Muscle of leg (tissue), 16 donors: ENCODE measurements around the gene NR2F1. TPM values are rescaled to one million over a fixed set of nuclear protein-coding genes. Genes with fewer than 3 reads are reported as not detected.
"Not testable (repeated sequence)": the region's sequence is repeated elsewhere in the genome, so short reads cannot be mapped to it uniquely, and the experiment has no call there.

Experiments
- DNase-seq: peaks from one replicate; pipeline ENCODE4 v3.0.0; 2013
- H3K27ac ChIP-seq: one replicate; pipeline ENCODE4 v1.5.1; 2013; ENCODE audit warnings: mild to moderate bottlenecking, low read length, control low read depth
- H3K27me3 ChIP-seq: one replicate; pipeline ENCODE4 v1.6.1; 2013; ENCODE audit warnings: low read length; ENCODE audit not compliant: control insufficient read depth, insufficient read depth
- H3K36me3 ChIP-seq: one replicate; pipeline ENCODE4 v1.6.1; 2013; ENCODE audit warnings: low read length; ENCODE audit not compliant: control insufficient read depth, insufficient read depth
- H3K4me1 ChIP-seq: one replicate; pipeline ENCODE4 v1.6.1; 2013; ENCODE audit warnings: low read length; ENCODE audit not compliant: control insufficient read depth, insufficient read depth
- H3K4me3 ChIP-seq: one replicate; pipeline ENCODE4 v1.5.1; 2013; ENCODE audit warnings: low read length, control low read depth
- H3K9me3 ChIP-seq: replicated peaks from 2 replicates; pipeline ENCODE4 v1.6.1; 2013; ENCODE audit warnings: low read depth, low read length; ENCODE audit not compliant: control insufficient read depth
- WGBS: methylation state at CpG from one replicate; pipeline ENCODE4 v1.1.5; 2013; ENCODE audit warnings: missing lambda C conversion rate; ENCODE audit not compliant: insufficient coverage; 5-methylcytosine and 5-hydroxymethylcytosine counted together
- long read RNA-seq, 11 donors: transcript quantifications; one replicate each; lab custom pipeline, GENCODE V29; 2026
- polyA plus RNA-seq, 8 donors: library from polyadenylated mRNA; unstranded; fragments of 120-200 nt; gene quantifications; one replicate each; pipeline versions ENCODE4 v1.2.1 to v1.2.3, GENCODE V29; 2013; ENCODE audit warnings: inconsistent platforms in 1 of 8, low replicate concordance in 1 of 8; ENCODE audit not compliant: insufficient read length in 8 of 8, insufficient read depth in 1 of 8
- total RNA-seq: library from RNA; stranded (reverse); fragments of 120-200 nt; gene quantifications from one replicate; pipeline ENCODE4 v1.2.4, GENCODE V29; 2013

NR2F1 gene
- 1.8 TPM for total RNA-seq
- 10 to 100 TPM in 1 of 8 donors, 1 to 10 TPM in 7; 2.6 to 17.3 (median 5.7) TPM for polyA plus RNA-seq
- long read RNA-seq, donor 1: 0 reads
- long read RNA-seq, donor 2, partial matches to known transcripts: 0 of 1 reads
- long read RNA-seq, donor 2, other reads (novel, unspliced or antisense): 0 of 1 reads
- long read RNA-seq, donor 3, partial matches to known transcripts: 0 of 3 reads
- long read RNA-seq, donor 3, other reads (novel, unspliced or antisense): 0 of 3 reads
- long read RNA-seq, donor 4: 0 reads
- long read RNA-seq, donor 5, partial matches to known transcripts: 0 of 4 reads
- long read RNA-seq, donor 5, other reads (novel, unspliced or antisense): 0 of 4 reads
- long read RNA-seq, donor 6: 0 reads
- long read RNA-seq, donor 7, partial matches to known transcripts: 0 of 2 reads
- long read RNA-seq, donor 7, other reads (novel, unspliced or antisense): 0 of 2 reads
- long read RNA-seq, donor 8, partial matches to known transcripts: 0 of 1 reads
- long read RNA-seq, donor 8, other reads (novel, unspliced or antisense): 0 of 1 reads
- long read RNA-seq, donor 9, partial matches to known transcripts: 36 of 36 reads
- long read RNA-seq, donor 9, other reads (novel, unspliced or antisense): 0 of 36 reads
- long read RNA-seq, donor 10, partial matches to known transcripts: 0 of 1 reads
- long read RNA-seq, donor 10, other reads (novel, unspliced or antisense): 0 of 1 reads
- long read RNA-seq, donor 11, partial matches to known transcripts: 0 of 1 reads
- long read RNA-seq, donor 11, other reads (novel, unspliced or antisense): 0 of 1 reads

DNA sequence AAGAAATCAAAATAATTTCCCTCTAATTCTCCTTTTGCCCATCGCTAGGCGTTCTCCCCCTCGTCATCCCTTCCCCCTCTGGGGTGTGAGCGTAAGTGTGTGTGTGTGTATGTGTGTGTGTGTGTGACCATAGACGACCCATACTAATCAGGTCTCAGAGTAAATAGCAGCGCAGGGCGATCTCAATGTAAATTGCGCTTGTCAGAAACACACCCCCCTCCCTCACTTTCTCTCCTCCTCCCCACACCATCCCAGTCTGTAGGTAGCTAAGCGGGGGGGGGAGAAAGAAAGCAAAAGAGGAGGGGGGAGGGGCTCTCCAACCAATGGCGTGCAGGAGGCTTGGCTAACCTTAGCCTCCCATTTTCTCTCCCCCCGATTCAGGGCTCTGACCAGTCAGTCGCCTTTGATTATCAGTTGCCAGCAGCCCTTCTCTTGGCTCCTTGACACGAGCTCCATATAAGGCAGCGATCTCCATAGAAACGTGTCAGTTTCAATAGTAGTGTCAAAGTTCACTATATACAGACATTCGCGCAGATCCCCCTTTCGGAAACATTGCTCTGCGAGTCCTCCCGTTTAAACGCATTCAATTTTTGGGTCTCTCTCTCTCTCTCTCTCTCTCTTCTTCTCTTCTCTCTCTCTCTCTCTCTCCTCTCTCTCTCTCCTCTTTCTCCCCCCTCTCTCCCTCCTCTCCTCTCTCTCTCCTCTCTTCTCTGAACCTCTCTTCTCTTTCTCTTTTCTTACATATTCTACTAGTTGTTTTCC is at the start of gene NR2F1:
Gene NR2F1 (plus strand): TSS at position 546 of the 762 bp plus-strand sequence. CDS start 1,802 bp downstream, outside the sequence.
- peaks cover 37% of the 10 kb centered on the region for H3K4me1 ChIP-seq
- no peaks in the 10 kb centered on the region for H3K36me3 ChIP-seq
- H3K27me3 ChIP-seq: peaks cover 72% of the 10 kb centered on the region
- H3K9me3 ChIP-seq: no peaks in the 10 kb centered on the region
- H3K4me3 ChIP-seq: peak within 1 kb of the TSS; percentile 38
- H3K27ac ChIP-seq: peak within 1 kb of the TSS; percentile 48
- WGBS: 3% methylated on average over 10 of the region's 21 CpGs
- DNase-seq: peak; percentile 93

DNA sequence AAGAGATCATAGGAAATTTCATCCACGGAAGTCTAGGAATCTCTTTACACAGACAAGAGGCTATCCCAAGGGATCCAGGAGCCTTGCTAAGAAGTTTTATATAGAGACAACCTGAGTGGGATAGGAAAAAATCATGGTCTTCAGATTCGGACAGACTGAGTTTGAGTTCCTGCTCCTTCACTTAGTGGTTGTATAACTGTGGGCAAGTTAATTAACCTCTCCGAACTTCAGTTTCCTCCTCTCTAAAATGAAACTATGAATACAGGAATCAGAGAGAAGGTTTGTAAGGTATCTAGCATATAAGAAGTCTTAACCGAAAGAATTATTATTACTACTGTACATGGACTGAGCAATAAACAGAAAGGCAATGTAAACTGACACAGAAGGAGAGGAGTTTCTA is 37.1 kb upstream of the NR2F1 start:
- no peaks in the 10 kb centered on the region for H3K27me3 ChIP-seq
- H3K4me3 ChIP-seq: no peak overlapping the region
- no peaks in the 10 kb centered on the region for H3K4me1 ChIP-seq
- H3K27ac ChIP-seq: no peak overlapping the region
- no peaks in the 10 kb centered on the region for H3K36me3 ChIP-seq
- H3K9me3 ChIP-seq: no peaks in the 10 kb centered on the region
- no peak for DNase-seq
- no CpG with 5 or more reads among the region's 4 CpGs for WGBS

DNA sequence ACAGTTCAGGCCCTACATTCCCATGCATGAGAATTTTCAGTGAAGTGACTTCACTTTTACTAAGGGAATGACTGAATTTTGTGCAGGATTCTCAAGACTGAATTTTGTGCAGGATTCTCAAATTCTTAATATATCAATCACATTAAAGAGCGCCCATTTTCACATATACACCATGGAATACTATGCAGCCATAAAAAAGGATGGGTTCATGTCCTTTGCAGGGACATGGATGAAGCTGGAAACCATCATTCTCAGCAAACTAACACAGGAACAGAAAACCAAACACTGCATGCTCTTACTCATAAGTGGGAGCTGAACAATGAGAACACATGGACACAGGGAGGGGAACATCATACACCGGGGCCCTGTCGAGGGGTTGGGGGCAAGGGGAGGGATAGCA is 33.4 kb upstream of the NR2F1 start:
- not testable (repeated sequence) for DNase-seq, H3K9me3 ChIP-seq
- no CpG with 5 or more reads among the region's 3 CpGs for WGBS

DNA sequence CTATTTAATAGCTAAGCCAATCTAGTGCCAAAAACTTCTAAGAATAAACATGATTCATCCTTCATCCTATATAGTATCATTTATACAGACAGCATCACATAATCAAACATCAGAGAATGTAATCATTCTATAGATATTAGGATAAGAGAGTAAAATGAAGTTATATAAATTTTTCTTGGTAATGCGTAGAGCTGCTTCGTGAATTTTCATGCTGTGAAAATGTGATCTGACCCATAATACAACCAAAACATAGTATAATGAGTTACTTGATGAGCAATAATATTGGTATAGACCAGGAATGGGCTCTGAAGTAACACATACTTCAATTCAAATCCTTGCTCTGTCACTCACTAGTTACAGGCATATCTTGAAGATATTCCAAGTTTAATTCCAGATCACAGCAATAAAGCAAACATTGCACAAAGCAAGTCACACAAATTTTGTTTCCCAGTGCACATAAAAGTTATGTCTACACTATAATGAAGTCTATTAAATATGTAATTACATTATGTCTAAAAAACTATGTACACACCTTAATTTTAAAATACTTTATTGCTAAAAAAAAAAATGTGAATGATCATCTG is 25.9 kb upstream of the NR2F1 start:
- Histone ChIP-seq H3K27me3 (no peaks in the 10 kb centered on the region), H3K4me3 (no peak overlapping the region), H3K36me3 (no peaks in the 10 kb centered on the region), H3K9me3 (no peaks in the 10 kb centered on the region), H3K4me1 (no peaks in the 10 kb centered on the region), H3K27ac (no peak overlapping the region)
- DNase-seq: no peak
- no CpG with 5 or more reads among the region's 2 CpGs for WGBS

More for the DNA sequence above, 33.4 kb upstream of the NR2F1 start:
- not testable (repeated sequence) for H3K4me1 ChIP-seq, H3K4me3 ChIP-seq, H3K27ac ChIP-seq, H3K27me3 ChIP-seq, H3K36me3 ChIP-seq

DNA sequence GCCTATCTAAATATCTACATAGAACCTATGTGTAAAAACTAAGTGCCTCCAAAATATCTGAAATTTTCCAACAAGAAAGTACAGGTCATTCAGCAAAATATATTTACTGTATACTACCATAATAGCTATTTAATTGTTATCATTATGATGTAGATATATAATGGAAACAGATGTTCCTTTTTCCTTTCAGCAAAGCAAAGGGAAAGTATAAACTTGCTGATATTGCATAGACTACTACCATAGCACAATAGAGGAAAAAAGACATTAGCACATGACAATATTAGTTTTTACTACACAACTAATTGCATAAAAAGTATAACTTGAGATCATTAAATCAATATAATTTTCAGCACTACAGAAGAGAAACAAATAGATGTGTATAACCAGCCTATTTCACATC is 16.9 kb upstream of the NR2F1 start:
- peaks cover 11% of the 10 kb centered on the region for H3K4me1 ChIP-seq
- no peak overlapping the region for H3K4me3 ChIP-seq
- no peak for DNase-seq
- no peaks in the 10 kb centered on the region for H3K9me3 ChIP-seq
- H3K27ac ChIP-seq: no peak overlapping the region
- H3K36me3 ChIP-seq: no peaks in the 10 kb centered on the region
- H3K27me3 ChIP-seq: peaks cover 22% of the 10 kb centered on the region

DNA sequence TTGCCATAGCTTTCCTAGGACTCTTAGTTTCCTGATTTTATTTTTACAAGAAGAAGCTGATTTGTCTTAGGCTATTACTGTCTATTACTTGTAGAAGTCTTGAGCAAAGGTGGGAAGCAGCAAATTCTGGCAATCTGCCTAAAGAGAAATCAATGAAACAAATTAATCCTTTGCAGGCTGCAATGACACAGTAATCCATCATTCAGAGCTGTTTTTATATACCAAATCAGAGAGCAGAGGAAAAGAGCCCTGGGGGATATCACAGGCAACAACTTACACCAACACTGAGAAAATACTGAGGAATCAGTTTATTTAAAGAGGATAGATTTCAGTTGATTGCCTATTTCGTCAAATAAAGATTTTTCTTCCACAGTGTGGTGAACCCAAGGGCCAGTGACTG is 15.6 kb upstream of the NR2F1 start:
- peaks cover 36% of the 10 kb centered on the region for H3K27me3 ChIP-seq
- no CpG with 5 or more reads among the region's 1 CpG for WGBS

DNA sequence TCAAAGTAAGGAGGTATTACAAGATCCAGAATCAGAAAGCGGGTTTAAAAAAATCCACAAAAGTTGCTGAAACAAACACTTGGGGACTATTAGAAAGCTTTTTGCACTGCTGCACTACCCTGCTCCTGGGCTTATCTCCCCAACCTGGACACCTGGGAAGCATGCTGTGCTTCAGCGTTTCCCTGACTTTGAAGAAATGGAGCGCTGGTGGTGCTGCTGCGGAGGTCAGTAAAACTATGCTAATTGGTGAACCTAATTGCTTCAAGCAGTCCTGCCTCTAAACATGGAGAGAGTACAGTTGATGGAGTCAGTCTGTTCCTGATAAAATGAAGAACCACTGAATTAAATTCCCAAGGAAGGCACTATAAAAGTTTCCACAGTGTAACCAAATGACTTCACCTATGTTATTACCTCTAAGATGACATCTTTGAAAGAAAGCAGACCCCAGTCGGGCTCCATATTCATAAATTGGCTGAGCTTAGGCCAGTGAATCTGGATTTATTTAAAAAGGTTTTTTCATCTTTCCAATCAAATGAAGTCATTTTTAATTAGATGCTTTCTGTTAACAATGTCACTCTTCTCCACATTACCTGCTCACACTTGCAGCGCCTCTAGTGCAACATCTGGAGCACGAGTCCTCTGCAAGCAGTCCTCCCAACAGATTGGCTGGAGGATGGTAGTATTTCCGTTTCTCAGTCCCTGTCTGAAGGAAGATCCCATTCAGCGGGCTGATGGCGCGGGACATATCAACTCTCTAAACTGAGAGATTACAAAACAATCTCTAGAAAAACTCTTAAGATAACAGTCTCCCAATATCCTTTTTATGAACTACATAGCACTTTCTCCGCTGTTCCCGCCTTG is 13.5 kb upstream of the NR2F1 start:
- DNase-seq: no peak
- Histone ChIP-seq H3K9me3 (no peaks in the 10 kb centered on the region), H3K36me3 (no peaks in the 10 kb centered on the region), H3K4me1 (peaks cover 25% of the 10 kb centered on the region), H3K27ac (no peak overlapping the region), H3K4me3 (no peak overlapping the region), H3K27me3 (peaks cover 57% of the 10 kb centered on the region)
- 75% methylated on average over 1 of the region's 13 CpGs for WGBS

More for the DNA sequence above, 15.6 kb upstream of the NR2F1 start:
- Histone ChIP-seq H3K4me3 (no peak overlapping the region), H3K27ac (no peak overlapping the region), H3K9me3 (no peaks in the 10 kb centered on the region), H3K36me3 (no peaks in the 10 kb centered on the region), H3K4me1 (peaks cover 19% of the 10 kb centered on the region)
- no peak for DNase-seq

DNA sequence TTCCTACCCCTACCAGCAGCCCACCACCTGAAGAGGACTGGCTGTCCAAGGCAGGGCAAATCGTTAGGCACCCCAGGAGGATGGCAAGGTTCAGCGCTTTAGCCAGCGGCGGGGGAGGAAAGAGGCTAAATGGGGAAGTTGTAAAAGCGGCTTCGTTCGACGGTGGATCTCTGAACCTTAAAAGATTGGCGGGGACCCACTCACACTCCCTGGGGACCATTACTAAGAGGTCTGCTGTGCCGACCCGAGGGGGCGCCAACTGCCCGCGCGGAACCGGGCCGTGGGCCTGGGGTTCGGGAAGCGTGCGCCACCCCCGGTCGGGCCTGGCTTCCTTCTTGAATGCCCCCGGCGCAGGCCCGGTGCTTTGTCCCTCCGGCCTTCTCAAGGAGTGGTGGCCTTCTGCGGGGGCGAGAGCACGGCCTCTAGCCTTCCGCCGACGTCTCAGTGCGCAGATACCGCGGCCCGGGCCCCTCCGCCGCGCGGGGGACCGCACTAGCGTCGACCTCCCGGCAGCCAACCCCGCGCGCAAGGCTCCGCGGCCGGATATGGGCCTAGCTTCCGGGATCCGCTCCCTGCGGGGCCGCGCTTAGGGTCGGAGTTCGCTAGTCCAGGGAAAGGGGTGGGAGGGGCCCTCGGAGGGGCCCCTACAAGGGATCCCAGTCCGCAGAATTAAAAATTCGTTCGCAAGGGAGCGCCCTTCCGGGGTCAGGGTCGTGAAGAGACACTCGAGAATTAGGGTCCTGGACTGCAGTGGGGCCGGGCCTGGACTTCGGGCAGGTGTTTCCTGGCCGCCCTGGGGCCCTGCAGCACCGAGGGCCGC is 12.5 kb upstream of the NR2F1 start:
- no peak overlapping the region for H3K27ac ChIP-seq
- 8% methylated on average over 61 of the region's 70 CpGs for WGBS
- peak overlapping the region; percentile 23 for H3K4me3 ChIP-seq
- H3K9me3 ChIP-seq: no peaks in the 10 kb centered on the region
- DNase-seq: no peak
- peaks cover 25% of the 10 kb centered on the region for H3K4me1 ChIP-seq
- H3K36me3 ChIP-seq: no peaks in the 10 kb centered on the region
- peaks cover 63% of the 10 kb centered on the region for H3K27me3 ChIP-seq
